ENCODE results near the gene STAT6. TPM values are rescaled to one million over a fixed set of nuclear protein-coding genes. Genes with fewer than 3 reads are reported as not detected.

STAT6 gene
- total RNA-seq, 1 donor from 2014 or later = 139 TPM

- Mint-ChIP-seq H3K4me3 (ENCODE audit: unreplicated experiment) (peak overlapping the region; percentile 60), H3K36me3 (ENCODE audit: low read depth, unreplicated experiment) (peaks cover 34% of the 10 kb centered on the region), H3K27me3 (ENCODE audit: unreplicated experiment) (peaks cover 5% of the 10 kb centered on the region), H3K9me3 (ENCODE audit: unreplicated experiment) (no peaks in the 10 kb centered on the region), H3K4me1 (ENCODE audit: unreplicated experiment) (peaks cover 13% of the 10 kb centered on the region), H3K27ac (ENCODE audit: unreplicated experiment) (no peak overlapping the region)
- no peak for TF ChIP-seq CTCF (IDR thresholded peaks at IDR 0.05; ENCODE audit: unreplicated experiment)
- no peak for DNase-seq (ENCODE audit: low spot score)
Measured at GRCh38 chr12:57099766-57100165, 11.4 kb downstream of the STAT6 start.

GRCh38 chr12:57099047-57099714 lies 12.0 kb downstream of the STAT6 start:
- peaks cover 8% of the 10 kb centered on the region for H3K27me3 Mint-ChIP-seq (ENCODE audit: unreplicated experiment)

GRCh38 chr12:57098546-57098945 lies 12.6 kb downstream of the STAT6 start:
- peaks cover 26% of the 10 kb centered on the region for H3K36me3 Mint-ChIP-seq (ENCODE audit: low read depth, unreplicated experiment)
- H3K27ac Mint-ChIP-seq (ENCODE audit: unreplicated experiment) = no peak overlapping the region
- DNase-seq (ENCODE audit: low spot score) = no peak
- no peak overlapping the region for H3K4me3 Mint-ChIP-seq (ENCODE audit: unreplicated experiment)
- H3K4me1 Mint-ChIP-seq (ENCODE audit: unreplicated experiment) = peaks cover 21% of the 10 kb centered on the region
- no peaks in the 10 kb centered on the region for H3K9me3 Mint-ChIP-seq (ENCODE audit: unreplicated experiment)
- peaks cover 10% of the 10 kb centered on the region for H3K27me3 Mint-ChIP-seq (ENCODE audit: unreplicated experiment)
- no peak for TF ChIP-seq CTCF (IDR thresholded peaks at IDR 0.05; ENCODE audit: unreplicated experiment)

More at GRCh38 chr12:57099047-57099714, 12.0 kb downstream of the STAT6 start:
- H3K9me3 Mint-ChIP-seq (ENCODE audit: unreplicated experiment) = no peaks in the 10 kb centered on the region
- DNase-seq (ENCODE audit: low spot score) = no peak
- peaks cover 18% of the 10 kb centered on the region for H3K4me1 Mint-ChIP-seq (ENCODE audit: unreplicated experiment)
- H3K27ac Mint-ChIP-seq (ENCODE audit: unreplicated experiment) = no peak overlapping the region
- peaks cover 30% of the 10 kb centered on the region for H3K36me3 Mint-ChIP-seq (ENCODE audit: low read depth, unreplicated experiment)
- peak overlapping the region; percentile 60 for H3K4me3 Mint-ChIP-seq (ENCODE audit: unreplicated experiment)
- no peak for TF ChIP-seq CTCF (IDR thresholded peaks at IDR 0.05; ENCODE audit: unreplicated experiment)

GRCh38 chr12:57097554-57097835 lies 13.7 kb downstream of the STAT6 start:
- H3K4me3 Mint-ChIP-seq (ENCODE audit: unreplicated experiment) = no peak overlapping the region
- peaks cover 32% of the 10 kb centered on the region for H3K36me3 Mint-ChIP-seq (ENCODE audit: low read depth, unreplicated experiment)
- H3K27me3 Mint-ChIP-seq (ENCODE audit: unreplicated experiment) = peaks cover 13% of the 10 kb centered on the region
- peaks cover 23% of the 10 kb centered on the region for H3K4me1 Mint-ChIP-seq (ENCODE audit: unreplicated experiment)
- DNase-seq (ENCODE audit: low spot score) = no peak
- H3K9me3 Mint-ChIP-seq (ENCODE audit: unreplicated experiment) = no peaks in the 10 kb centered on the region
- TF ChIP-seq CTCF (IDR thresholded peaks at IDR 0.05; ENCODE audit: unreplicated experiment) = no peak
- H3K27ac Mint-ChIP-seq (ENCODE audit: unreplicated experiment) = no peak overlapping the region

GRCh38 chr12:57096748-57097553 lies 14.2 kb downstream of the STAT6 start:
- no peak overlapping the region for H3K27ac Mint-ChIP-seq (ENCODE audit: unreplicated experiment)
- peaks cover 23% of the 10 kb centered on the region for H3K4me1 Mint-ChIP-seq (ENCODE audit: unreplicated experiment)
- DNase-seq (ENCODE audit: low spot score) = no peak
- H3K36me3 Mint-ChIP-seq (ENCODE audit: low read depth, unreplicated experiment) = peaks cover 33% of the 10 kb centered on the region
- peak overlapping the region; percentile 54 for H3K4me3 Mint-ChIP-seq (ENCODE audit: unreplicated experiment)
- H3K9me3 Mint-ChIP-seq (ENCODE audit: unreplicated experiment) = no peaks in the 10 kb centered on the region
- no peak for TF ChIP-seq CTCF (IDR thresholded peaks at IDR 0.05; ENCODE audit: unreplicated experiment)
- peaks cover 16% of the 10 kb centered on the region for H3K27me3 Mint-ChIP-seq (ENCODE audit: unreplicated experiment)
